Ishikawa (cell line): Measurements from ENCODE around the gene PCCA.

Experiments used
- CEBPB ChIP-seq: IDR thresholded peaks from 2 replicates; pipeline ENCODE4 v1.6.1; 2012
- CREB1 ChIP-seq: IDR thresholded peaks from 2 replicates; pipeline ENCODE4 v1.6.1; 2012; ENCODE audit warnings: low read depth
- EGR1 ChIP-seq: IDR thresholded peaks from 2 replicates; pipeline ENCODE4 v1.6.1; 2012
- EP300 ChIP-seq: IDR thresholded peaks from 2 replicates; pipeline ENCODE4 v1.6.1; 2012; ENCODE audit warnings: borderline replicate concordance
- FOXM1 ChIP-seq: IDR thresholded peaks from 2 replicates; pipeline ENCODE4 v1.6.1; 2012; ENCODE audit warnings: low read depth, borderline replicate concordance
- MAX ChIP-seq: IDR thresholded peaks from 2 replicates; pipeline ENCODE4 v1.6.1; 2012
- NFIC ChIP-seq: IDR thresholded peaks from 2 replicates; pipeline ENCODE4 v1.6.1; 2012
- RAD21 ChIP-seq: IDR thresholded peaks from 2 replicates; pipeline ENCODE4 v1.6.1; 2012; ENCODE audit warnings: low read depth
- REST ChIP-seq: IDR thresholded peaks from 2 replicates; pipeline ENCODE4 v1.6.1; 2012; ENCODE audit warnings: low read depth, mild to moderate bottlenecking
- TAF1 ChIP-seq: IDR thresholded peaks from 2 replicates; pipeline ENCODE4 v1.6.1; 2012; ENCODE audit warnings: low read depth, mild to moderate bottlenecking
- TCF12 ChIP-seq: IDR thresholded peaks from 2 replicates; pipeline ENCODE4 v1.6.1; 2012; ENCODE audit warnings: low read depth
- TEAD4 ChIP-seq: IDR thresholded peaks from 2 replicates; pipeline ENCODE4 v1.6.1; 2012
- USF1 ChIP-seq: IDR thresholded peaks from 2 replicates; pipeline ENCODE4 v1.6.1; 2012
- YY1 ChIP-seq: IDR thresholded peaks from 2 replicates; pipeline ENCODE4 v1.6.1; 2012; ENCODE audit warnings: low read depth
- ZBTB7A ChIP-seq: IDR thresholded peaks from 2 replicates; pipeline ENCODE4 v1.6.1; 2012; ENCODE audit warnings: low read depth

Gene PCCA

GRCh38 chr13:100315522-100315921 lies 226.6 kb downstream of the PCCA start:
- TF ChIP-seq NFIC (no peak), YY1 (no peak), CREB1 (no peak), TCF12 (no peak), RAD21 (no peak), EGR1 (no peak), MAX (no peak), FOXM1 (no peak), REST (no peak), CEBPB (no peak), EP300 (no peak), TAF1 (no peak)

GRCh38 chr13:100323937-100324336 lies 235.0 kb downstream of the PCCA start:
- TF ChIP-seq TAF1, result no peak
- TF ChIP-seq ZBTB7A, result no peak
- TF ChIP-seq YY1, result no peak
- no peak for TF ChIP-seq RAD21
- TF ChIP-seq EP300, result no peak
- TF ChIP-seq NFIC, result no peak
- no peak for TF ChIP-seq USF1
- TF ChIP-seq EGR1, result no peak
- TF ChIP-seq FOXM1, result no peak
- TF ChIP-seq CEBPB, result no peak
- no peak for TF ChIP-seq REST
- TF ChIP-seq MAX, result no peak
- no peak for TF ChIP-seq TEAD4

GRCh38 chr13:100330662-100331061 lies 241.8 kb downstream of the PCCA start:
- TF ChIP-seq TEAD4 (no peak), USF1 (no peak), YY1 (no peak), FOXM1 (no peak), CREB1 (no peak), ZBTB7A (no peak), RAD21 (no peak), MAX (no peak), EP300 (no peak), NFIC (no peak)

GRCh38 chr13:100333141-100333540 lies 244.2 kb downstream of the PCCA start:
- no peak for TF ChIP-seq EP300
- no peak for TF ChIP-seq CEBPB
- no peak for TF ChIP-seq FOXM1
- no peak for TF ChIP-seq NFIC
- TF ChIP-seq YY1, result no peak
- no peak for TF ChIP-seq TEAD4
- TF ChIP-seq USF1, result no peak
- no peak for TF ChIP-seq RAD21
- TF ChIP-seq MAX, result no peak
- TF ChIP-seq EGR1, result no peak
- TF ChIP-seq REST, result no peak
- no peak for TF ChIP-seq ZBTB7A
- TF ChIP-seq TCF12, result no peak
- TF ChIP-seq CREB1, result no peak
- TF ChIP-seq TAF1, result no peak
